GM21619 (cell line): ENCODE data around the gene SRCIN1.

Experiments used
- ATAC-seq: cut with Tn5 transposase; IDR thresholded peaks from one replicate; pipeline ENCODE4 v1.9.1; 2021; ENCODE audit not compliant: unreplicated experiment

The SRCIN1 gene

GRCh38 chr17:38600416-38600815 lies 5.3 kb downstream of the SRCIN1 start:
- ATAC-seq: no peak

- ATAC-seq: no peak
These were observed 6.3 kb downstream of the SRCIN1 start for GRCh38 chr17:38599398-38599856.

DNA sequence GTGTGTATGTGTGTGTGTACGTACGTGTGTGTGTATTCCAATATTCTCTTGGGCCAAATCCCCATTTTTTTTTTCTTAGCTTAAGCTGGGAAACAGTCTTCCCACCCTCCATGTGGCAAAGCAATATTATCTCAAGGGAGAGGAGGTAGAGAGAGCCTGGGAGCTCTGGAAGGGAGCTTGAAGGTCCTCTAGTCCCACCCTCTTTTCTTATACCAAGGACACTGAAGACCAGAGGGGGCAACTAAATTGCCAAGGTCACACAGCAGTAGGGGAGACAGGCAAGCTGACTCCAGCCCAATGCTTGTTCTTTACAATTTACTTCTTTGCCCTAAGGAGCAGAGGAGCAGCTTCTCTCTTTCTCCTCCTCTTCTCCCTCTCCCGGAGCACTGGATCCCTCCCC lies 6.8 kb downstream of the SRCIN1 start:
- ATAC-seq: no peak

DNA sequence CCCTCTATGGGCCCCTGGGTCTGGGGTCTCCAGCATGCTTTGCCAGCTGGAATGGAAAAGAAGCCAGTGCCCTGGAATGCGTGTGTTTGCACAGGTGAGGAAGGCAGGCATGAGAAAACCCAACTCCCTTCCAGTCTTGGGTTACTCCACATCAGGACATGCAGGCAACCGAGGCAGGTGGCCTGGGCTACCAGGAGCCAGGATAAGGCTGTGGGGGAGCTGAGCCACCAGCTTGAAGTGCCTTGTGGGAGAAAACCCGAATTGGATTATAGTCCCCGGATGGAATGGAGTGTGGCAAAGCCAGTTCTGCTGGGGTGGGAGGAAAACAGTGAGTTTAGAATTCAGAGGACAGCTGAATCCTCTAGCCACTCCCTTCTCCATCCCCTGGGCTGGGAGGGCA lies 7.2 kb downstream of the SRCIN1 start:
- no peak for ATAC-seq

DNA sequence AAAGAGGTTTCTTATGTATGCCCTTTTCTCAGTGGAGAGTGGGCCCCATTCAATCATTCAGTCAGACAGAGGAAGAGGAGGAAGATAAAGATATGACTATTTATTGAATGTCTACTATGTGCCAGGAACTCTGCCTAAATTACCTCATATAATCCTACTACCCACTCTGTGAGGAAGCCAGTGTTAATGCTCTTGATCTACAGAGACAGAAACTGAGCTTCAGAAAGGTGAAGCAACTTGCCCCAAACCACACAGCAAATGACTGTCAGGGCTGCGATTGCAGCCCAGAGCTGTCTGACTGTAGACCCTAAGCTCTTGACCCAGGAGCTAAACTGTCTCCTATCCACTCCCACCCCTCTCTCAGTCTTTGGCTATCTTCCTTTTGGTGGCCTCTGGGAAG lies 8.4 kb downstream of the SRCIN1 start:
- no peak for ATAC-seq

DNA sequence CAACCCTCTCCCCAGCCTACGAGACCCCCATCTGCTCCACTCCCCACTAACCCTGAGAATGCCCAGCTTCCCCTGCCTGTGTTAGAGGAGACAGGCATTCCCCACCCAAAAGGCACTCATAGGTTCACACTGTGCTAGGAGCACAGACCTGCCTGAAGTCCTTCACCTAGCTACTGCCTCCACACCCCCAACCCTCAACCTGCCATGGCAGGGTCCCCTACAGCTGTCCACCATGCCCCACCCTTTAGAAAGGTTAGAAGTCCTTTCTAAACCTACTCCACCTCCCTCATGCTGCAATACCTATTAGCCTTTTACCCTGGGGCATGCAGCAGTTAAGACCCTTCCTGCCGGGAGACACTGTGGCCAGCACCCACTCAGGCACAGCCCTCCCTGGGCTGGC lies 9.1 kb downstream of the SRCIN1 start:
- no peak for ATAC-seq

DNA sequence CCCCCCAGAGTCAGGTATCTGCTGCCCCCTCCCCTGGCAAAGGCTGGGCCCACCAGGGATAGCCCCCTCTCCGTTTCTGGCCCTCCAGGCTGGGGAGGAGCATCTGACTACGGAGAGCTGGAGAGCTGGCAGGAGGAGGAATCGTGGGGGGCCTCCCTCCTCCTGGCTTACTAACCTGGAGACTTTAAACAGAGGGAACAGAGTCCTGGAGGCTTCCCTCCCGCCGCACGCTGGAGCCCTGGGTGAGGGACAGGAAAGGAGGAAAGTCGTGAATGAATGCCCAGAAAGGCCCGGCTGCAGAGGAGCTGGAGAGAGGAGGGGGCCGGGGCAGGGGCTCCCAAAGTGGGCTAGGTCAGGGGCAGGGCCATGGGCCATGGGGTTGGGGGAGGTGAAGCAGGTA lies 9.9 kb downstream of the SRCIN1 start:
- ATAC-seq: no peak

- no peak for ATAC-seq
These were observed 11.6 kb downstream of the SRCIN1 start for GRCh38 chr17:38594152-38594551.

DNA sequence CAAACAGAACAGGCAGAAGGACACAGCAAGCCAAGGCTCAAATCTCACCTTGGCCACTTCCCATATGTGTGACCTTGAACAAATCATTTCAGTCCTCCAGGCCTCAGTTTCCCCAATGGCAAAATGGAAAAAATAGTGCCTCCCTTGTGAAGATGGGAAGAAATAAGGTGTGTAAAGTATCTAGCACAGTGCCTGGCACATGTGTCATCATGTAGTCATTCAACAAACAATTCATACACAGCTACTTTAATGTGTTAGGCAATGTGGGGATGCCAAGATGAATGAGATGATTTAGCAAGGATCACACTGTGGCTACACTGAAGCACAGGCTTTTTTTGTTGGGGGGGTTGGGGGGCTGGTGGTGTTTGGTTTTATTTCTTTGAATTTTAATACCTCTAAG lies 13.3 kb downstream of the SRCIN1 start:
- no peak for ATAC-seq

DNA sequence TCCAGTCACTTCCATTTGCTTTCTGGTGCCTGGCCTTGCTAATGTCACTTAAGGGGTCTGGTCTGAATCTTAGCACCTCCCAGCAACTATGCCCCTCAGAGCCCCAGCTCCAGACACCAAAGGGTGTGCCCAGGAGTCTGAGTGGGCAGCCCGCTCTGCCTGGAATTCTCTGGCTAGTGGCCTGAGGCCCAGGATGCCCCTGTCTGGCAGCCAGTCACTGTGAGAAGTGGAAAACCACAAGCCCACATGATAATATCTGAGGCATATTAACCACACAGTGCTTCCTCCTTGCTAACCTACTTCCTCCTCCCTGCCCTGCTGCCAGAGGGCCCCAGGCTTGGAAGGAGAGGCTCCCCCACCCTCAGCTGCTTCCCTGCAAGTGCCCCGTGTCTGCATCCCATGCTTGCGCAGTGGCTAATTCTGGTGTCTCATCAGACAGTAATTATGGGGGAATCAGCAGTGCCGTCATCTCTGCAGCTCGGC lies 14.0 kb downstream of the SRCIN1 start:
- no peak for ATAC-seq

DNA sequence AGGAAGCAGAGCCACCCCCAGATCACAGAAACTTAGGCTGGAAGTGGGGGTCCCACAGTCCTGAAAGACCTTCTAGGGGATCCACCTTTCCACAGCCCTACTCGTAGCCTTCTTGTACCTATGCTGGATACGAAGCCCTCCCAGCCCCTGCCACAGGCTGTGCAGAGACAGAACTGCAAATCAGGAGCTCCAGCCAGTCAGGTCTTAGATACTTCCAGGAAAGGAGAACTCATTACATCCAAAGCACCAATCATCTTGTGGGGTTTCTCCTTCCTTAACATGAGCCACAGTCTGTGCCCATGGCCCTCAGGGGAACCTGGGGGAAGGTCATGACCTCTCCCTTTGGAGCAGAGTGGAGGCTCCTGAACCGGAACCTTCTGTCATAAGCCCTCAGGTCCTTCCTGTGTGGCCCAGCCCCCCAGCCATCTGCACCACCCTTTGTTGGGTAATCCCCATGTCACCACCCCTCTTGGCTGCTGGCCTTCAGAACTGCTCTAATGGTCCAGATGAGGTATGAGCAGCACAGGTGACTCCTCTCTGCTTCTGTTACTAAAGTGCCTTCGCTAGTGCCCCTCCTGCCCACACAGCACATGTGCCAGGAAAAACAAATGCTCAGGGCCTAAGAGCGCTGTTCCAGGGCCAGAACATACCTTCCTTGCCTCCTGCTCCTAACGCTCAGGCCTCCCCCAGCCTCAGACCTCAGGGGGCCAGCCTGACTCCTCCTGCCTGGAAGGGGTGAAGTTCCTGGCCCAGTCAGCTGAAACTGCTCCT lies 14.6 kb downstream of the SRCIN1 start:
- no peak for ATAC-seq

DNA sequence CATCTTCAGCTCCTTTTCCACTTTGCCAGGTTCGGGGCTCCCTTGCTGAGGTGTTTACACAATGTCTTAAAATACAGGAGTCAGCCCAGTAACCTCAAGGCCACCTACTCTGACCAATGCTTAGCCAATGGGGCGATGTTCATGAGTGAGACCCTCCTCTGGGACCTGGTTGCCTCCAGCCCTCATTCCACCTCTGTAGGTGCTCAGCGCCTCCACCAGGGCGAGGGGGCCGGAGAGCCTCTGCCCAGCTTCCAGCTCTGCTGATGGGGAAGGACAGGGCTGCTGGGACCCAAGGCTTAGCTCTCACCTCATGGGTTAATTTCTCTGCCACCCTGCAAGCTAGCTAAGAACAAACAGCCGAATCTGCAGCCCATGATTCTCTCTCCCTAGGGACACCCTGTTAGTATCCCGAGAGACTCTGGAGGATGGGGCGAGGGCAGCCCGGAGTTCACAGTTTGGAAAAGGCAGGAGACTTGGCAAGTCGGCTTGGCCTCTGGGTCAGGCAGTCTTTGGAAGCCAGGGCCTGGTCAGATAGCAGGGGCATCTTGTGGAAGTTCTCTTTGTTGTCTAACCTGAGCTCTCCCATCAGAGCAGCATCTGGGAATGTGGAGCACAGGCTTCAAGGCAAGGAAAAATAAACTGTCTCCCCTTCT lies 16.2 kb downstream of the SRCIN1 start:
- ATAC-seq: no peak

- ATAC-seq: no peak
These were observed 17.0 kb downstream of the SRCIN1 start for GRCh38 chr17:38588788-38589174.

- no peak for ATAC-seq
These were observed 17.6 kb downstream of the SRCIN1 start for GRCh38 chr17:38587947-38588787.

- ATAC-seq: no peak
These were observed 18.5 kb downstream of the SRCIN1 start for GRCh38 chr17:38587203-38587602.

DNA sequence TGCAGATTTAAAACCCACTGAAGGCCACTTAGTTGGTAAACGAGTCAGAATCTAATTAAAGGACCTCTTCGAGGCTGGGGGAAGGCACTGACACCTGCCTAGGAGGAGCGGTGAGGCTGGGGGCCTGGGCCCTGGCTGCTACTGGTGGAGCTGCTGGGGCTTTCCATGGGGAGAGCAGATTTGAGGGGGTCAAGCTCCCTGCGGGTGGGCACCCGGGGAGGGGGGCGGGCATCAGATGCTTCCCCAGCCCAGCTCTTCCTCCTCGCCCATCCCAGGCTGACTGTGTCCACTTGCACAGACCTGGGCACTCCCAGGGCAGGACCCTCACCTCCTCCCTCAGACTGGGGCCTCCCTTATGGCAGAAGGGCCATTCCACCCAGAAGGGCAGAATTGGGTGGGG lies 19.0 kb downstream of the SRCIN1 start:
- ATAC-seq: no peak

DNA sequence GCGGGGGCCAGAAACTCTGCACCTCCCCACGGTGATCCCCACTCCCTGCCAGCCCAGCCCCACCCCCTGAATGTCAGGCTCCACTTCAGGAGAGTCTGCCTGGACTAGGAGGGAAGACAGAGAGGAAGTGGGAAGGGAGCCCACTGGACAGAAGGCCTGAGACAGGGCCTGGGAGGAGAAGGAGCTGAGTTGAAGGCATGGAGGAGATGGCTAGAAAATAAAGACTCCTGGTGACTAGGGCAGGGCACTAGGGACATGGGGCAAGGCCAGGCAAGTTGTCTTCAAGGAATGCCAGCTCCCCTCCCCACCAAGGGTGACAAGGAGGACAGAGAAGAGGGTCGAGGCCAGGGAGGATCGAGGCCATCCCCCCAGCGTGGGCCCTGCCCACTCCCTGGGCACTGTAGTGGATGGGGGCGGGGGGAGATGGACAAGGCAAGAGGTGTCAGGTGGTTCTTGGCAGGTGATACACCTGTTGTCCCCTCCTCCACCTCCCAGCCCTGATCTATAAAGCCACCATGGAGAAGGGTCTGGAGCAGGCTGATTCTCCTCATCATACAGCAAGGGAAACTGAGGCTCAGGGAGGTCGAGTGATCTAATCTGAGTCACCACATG lies 19.7 kb downstream of the SRCIN1 start:
- no peak for ATAC-seq

- ATAC-seq: no peak
These were observed 20.5 kb downstream of the SRCIN1 start for GRCh38 chr17:38585056-38585917.

DNA sequence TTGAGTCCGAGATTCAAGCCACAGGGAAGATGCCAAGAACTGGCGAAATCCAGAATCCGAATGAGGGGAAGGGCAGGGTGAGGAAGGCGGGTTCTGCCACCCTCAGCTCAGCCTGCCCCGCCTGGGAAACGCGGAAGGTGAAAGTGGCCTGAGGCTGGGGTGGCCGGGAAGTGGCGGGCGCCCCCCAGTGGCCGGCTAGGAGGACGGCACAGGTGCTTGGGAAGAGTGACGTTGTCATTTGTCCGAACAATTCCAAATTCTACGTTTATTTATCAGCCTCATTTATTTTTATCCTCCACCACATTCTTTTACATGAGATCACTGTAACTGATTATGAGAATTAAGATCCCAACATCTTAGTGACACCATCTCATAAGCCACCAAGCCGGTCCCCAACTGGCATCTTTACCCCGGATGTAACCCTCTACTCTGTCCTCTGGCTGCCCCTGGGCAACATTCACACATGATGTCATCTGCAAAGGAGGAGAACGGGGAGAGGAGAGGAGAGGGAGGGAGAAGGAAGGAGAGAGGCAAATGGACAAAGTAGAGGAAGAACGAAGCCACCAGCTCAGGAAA lies 21.3 kb downstream of the SRCIN1 start:
- ATAC-seq: no peak

DNA sequence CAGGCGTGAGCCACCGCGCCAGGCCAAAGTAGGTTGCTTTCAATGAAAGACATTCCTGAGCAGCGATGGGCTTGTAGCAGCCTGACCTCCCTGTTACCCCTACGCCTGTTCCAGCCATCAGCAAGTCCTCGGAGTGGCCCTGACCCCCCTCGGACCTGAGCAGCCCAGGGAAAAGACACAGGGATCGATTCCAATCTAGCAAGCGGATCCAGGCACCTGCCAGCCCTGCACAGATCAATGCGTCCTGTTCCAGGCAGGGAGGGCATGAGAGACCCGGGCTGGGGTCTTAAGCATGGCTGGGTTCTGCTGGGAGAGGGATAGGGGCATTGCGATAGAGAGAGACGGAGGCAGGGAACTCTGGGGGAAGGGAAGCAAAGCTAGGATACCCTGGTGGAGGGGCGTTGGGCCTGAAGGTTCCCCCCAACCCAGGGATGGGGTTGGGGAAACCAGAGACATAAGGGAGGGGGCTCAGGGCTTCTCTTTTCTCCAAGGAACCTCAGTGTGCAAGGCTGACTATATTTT lies 21.9 kb downstream of the SRCIN1 start:
- no peak for ATAC-seq
